ENCODE measurements around the gene PPFIBP2. TPM values are rescaled to one million over a fixed set of nuclear protein-coding genes. Genes with fewer than 3 reads are reported as not detected.

PPFIBP2 gene
- total RNA-seq, 1 donor from 2014 or later = 15.0 TPM

- Histone ChIP-seq H3K36me3 (ENCODE audit: control insufficient read depth, insufficient read depth, low read length) (no peaks in the 10 kb centered on the region), H3K27me3 (ENCODE audit: control insufficient read depth, insufficient read depth, low read length) (no peaks in the 10 kb centered on the region), H3K4me3 (ENCODE audit: low read depth, low read length) (no peak overlapping the region)
- FAIRE-seq = no peak
- TF ChIP-seq CTCF (IDR thresholded peaks at IDR 0.05; ENCODE audit: insufficient read depth, low read length, severe bottlenecking) = no peak
- no peak for DNase-seq (ENCODE audit: low read depth)
These were observed 33.7 kb upstream of the PPFIBP2 start for GRCh38 chr11:7480113-7480512.

- DNase-seq (ENCODE audit: low read depth) (no peak), FAIRE-seq (no peak)
- no peak for TF ChIP-seq CTCF (IDR thresholded peaks at IDR 0.05; ENCODE audit: insufficient read depth, low read length, severe bottlenecking)
These were observed 29.7 kb upstream of the PPFIBP2 start for GRCh38 chr11:7484131-7484530.

DNA sequence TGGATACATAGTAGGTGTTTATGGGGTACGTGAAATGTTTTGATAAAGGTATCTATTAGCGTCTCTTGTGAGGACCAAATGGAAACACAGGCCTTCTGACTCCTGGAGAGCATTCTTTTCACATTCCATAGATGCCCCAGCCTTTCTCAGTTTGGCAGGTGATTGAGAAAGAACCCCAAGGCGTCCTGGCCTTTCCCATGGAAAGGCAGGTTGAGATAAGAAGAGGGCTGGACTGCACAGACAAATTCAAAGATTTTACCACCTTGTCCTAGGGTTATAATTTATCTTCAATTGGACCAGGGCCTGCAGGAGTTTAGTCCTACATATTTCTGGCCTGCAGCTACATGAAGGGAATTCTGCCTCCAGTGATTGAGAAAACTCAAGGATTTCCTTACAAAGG, 29.2 kb upstream of the PPFIBP2 start:
- H3K4me3 ChIP-seq (ENCODE audit: low read depth, low read length) = no peak overlapping the region
- FAIRE-seq (no peak), DNase-seq (ENCODE audit: low read depth) (no peak)
- H3K36me3 ChIP-seq (ENCODE audit: control insufficient read depth, insufficient read depth, low read length) = no peaks in the 10 kb centered on the region
- TF ChIP-seq CTCF (IDR thresholded peaks at IDR 0.05; ENCODE audit: insufficient read depth, low read length, severe bottlenecking) = no peak
- peaks cover 2% of the 10 kb centered on the region for H3K27me3 ChIP-seq (ENCODE audit: control insufficient read depth, insufficient read depth, low read length)

More at GRCh38 chr11:7484131-7484530, 29.7 kb upstream of the PPFIBP2 start:
- no peaks in the 10 kb centered on the region for H3K36me3 ChIP-seq (ENCODE audit: control insufficient read depth, insufficient read depth, low read length)
- no peak overlapping the region for H3K4me3 ChIP-seq (ENCODE audit: low read depth, low read length)
- H3K27me3 ChIP-seq (ENCODE audit: control insufficient read depth, insufficient read depth, low read length) = peaks cover 2% of the 10 kb centered on the region

DNA sequence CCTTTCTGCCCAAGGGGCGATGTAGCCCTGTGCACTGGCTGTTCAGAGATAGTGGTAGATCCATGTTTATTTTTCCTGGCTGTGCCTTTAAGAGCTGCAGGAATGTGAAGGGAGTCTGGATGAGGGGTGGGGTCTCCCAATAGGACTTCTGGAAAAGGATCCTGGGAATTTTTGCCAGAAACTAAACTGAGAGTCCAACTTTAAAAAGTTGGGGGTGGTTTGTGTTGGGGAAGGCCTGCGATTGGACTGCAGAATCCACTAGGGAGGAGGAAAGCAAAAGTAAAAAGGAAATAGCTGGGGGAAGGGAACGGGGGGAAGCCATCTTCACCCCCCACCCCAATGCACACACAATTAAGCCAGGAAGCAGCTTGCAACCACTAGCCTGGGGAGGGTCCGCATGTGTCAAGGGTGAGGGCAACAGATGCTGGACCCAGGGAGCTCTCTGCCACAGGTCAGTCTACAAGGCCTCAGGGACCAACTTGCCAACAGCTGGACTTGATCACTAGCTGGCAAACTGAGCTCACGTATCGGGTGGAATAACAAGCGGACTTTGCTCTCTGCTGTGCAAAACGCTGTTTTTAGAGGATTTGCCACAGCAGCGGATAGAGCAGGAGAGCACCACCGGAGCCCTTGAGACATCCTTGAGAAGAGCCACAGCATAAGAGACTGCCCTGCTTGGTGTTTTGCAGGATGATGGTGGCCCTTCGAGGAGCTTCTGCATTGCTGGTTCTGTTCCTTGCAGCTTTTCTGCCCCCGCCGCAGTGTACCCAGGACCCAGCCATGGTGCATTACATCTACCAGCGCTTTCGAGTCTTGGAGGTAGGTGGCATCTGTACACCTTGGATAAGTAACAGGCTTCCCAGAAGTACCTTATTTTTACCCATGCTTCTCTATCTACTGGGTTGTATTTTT, 28.4 kb upstream of the PPFIBP2 start, which contains the start of gene OLFML1:
Gene OLFML1, plus strand, starts transcription at position 321 of the 912 bp plus-strand sequence. Its CDS starts 370 bp downstream, at position 691.
- no peaks in the 10 kb centered on the region for H3K36me3 ChIP-seq (ENCODE audit: control insufficient read depth, insufficient read depth, low read length)
- peaks cover 2% of the 10 kb centered on the region for H3K27me3 ChIP-seq (ENCODE audit: control insufficient read depth, insufficient read depth, low read length)
- no peak for DNase-seq (ENCODE audit: low read depth)
- no peak within 1 kb of the TSS for H3K4me3 ChIP-seq (ENCODE audit: low read depth, low read length)
- FAIRE-seq = peak; percentile 68
- TF ChIP-seq CTCF (IDR thresholded peaks at IDR 0.05; ENCODE audit: insufficient read depth, low read length, severe bottlenecking) = no peak

DNA sequence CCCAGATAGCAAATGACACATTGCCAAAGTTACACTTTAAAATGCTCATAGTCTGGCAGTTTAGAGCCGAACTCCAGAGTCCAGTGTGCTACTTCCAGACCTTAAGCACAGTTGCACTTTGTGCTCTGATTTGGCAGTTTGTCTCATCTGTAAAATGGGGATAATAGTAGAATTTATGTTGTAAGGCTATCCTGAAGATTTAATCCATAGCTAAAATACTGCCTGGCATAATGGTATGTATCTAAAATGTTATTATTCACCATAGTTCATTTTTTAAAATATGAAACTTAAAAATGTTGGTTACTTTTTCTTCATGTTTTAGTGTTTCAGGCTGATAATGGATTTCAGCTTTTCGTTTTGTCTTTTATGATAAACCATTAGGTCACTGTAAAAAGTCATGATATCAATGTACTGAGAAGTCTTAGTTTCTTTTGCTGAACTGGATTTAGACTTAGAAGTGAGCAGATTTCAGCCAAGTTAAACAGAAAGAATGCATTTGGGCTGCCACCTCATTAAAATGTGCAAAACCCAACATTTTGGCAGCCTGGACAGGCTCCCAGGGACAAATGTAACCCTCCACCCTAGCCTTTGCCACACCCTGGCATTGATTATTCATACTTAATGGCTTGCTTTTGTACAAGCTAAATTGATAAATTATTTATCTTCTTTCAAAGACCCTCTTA, 27.6 kb upstream of the PPFIBP2 start:
- no peaks in the 10 kb centered on the region for H3K36me3 ChIP-seq (ENCODE audit: control insufficient read depth, insufficient read depth, low read length)
- no peak for TF ChIP-seq CTCF (IDR thresholded peaks at IDR 0.05; ENCODE audit: insufficient read depth, low read length, severe bottlenecking)

More for the DNA sequence above, 27.6 kb upstream of the PPFIBP2 start:
- FAIRE-seq = no peak
- Histone ChIP-seq H3K4me3 (ENCODE audit: low read depth, low read length) (no peak overlapping the region), H3K27me3 (ENCODE audit: control insufficient read depth, insufficient read depth, low read length) (peaks cover 2% of the 10 kb centered on the region)
- DNase-seq (ENCODE audit: low read depth) = no peak

All from bronchial epithelial cell (primary cell).